LNCAP (cell line): ENCODE data around the gene SOCS3.

ENCODE experiments used
- TF ChIP-seq, protein P1 (sequence below): fragments of 450-650 bp; IDR thresholded peaks from 2 replicates; pipeline ENCODE4 v1.5.1; 2017; ENCODE audit warnings: mild to moderate bottlenecking

SOCS3 gene

DNA sequence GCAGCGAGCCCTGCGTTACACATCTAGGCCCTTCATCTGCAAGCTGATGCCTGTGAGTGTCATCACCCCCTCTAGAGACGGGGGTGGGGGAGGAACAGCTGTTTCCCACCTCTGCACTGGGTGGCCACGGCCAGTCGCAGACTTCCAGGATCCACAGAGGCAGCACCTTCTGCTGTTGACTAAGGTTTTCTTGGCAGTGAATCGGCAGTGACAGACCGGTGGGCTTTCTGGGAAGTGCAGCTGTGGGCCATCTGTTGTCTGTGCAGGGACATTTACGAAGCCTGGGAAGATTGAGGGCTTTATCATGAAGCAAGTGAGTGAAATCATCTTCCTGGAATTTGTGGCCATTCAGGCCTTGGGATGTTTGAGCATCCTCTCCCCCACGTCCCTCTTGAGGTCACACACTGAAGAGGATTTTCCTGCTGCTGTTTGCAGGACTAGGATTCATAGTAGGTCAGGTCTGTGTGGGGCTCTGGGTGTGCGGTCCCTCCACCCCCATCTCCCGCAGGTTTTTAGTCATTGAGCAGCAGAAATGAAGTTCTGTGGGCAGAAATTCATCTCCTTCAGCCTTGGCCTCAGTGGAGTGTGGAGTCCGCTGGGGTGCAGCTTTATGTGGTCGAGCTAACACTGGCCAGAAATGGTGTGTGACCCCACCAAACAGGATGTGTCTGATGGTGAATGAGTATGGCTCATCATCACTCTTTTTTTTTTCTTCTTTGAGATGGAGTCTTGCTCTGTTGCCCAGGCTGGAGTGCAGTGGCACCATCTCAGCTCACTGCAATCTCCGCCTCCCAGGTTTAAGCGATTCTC, 30.6 kb upstream of the SOCS3 start:
- TF ChIP-seq, protein P1, sequence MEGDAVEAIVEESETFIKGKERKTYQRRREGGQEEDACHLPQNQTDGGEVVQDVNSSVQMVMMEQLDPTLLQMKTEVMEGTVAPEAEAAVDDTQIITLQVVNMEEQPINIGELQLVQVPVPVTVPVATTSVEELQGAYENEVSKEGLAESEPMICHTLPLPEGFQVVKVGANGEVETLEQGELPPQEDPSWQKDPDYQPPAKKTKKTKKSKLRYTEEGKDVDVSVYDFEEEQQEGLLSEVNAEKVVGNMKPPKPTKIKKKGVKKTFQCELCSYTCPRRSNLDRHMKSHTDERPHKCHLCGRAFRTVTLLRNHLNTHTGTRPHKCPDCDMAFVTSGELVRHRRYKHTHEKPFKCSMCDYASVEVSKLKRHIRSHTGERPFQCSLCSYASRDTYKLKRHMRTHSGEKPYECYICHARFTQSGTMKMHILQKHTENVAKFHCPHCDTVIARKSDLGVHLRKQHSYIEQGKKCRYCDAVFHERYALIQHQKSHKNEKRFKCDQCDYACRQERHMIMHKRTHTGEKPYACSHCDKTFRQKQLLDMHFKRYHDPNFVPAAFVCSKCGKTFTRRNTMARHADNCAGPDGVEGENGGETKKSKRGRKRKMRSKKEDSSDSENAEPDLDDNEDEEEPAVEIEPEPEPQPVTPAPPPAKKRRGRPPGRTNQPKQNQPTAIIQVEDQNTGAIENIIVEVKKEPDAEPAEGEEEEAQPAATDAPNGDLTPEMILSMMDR: no peak

DNA sequence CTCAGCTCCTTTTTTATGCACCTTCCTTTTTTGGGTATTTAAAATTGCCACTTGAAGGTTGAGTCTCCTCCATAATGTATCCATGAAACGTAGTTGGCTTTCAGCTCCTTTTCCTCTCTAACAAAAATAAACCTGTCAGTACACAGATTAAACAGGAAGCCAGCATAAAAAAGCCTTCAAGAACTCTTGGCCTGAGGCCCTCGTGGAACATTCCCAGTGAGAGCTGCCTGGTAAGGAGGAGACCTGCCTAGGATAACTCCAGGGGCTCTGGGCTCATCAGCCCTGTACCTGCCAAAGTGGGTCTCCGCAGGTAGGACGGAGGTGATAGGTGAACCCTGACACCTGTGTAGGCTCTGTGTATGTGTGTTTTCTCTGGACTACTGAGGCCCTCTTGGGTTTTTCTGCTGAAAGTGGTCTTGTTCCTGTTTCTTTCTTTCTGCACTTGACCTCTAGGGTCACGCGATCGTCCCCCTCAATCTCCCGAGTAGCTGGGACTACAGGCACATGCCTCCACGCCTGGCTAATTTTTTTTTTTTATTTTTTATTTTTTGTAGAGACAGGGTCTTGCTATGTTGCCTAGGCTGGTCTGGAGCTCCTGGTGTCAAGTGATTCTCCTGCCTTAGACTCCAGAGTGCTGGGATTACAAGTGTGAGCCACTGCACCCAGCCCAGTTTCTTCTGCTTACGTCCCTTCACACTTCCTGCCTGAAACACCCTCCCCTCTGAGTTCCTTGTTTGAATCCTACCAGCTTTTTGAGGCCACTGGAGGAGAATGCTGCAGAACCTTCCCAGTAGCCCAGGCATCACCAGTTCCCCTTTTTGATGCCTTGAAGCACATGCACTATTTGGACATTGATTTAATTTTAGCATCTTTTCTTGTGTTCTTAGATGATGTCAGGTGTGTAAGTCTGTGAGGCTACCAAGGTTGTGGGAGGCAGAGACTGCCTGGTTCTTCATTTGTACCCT, 28.4 kb upstream of the SOCS3 start:
- TF ChIP-seq, protein P1: no peak

DNA sequence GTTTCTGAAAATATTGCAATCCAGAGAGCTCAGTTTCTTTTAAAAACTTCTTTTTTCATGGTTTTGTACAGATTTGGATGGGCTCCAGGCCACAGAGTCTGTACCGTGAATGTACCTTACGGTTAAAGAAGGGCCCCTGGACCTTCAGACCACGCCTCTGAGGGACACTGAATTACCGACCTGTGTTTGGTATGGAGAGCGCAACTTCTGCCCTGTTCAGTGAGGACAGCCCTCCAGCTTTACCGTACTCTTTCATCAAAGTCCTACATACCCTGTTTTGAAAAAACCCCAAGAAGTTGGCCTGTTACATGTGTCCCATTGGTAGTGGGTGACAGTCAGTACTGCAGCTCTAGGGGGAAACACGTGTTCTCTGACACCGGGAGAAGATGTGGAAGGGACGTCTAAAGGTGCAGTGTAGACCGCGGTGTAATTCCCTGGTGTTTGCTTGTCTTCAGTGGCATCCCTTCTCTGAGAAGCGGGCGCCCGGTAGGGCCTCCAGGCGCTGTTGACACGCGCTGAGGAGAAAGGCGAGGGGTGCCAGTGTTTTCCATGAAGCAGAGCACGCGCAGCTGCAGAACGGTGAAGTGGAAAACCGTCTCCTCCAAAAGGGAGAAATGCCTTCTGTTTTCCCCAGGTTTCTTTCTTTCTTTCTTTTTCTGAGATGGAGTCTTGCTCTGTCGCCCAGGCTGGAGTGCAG, 24.8 kb upstream of the SOCS3 start:
- TF ChIP-seq, protein P1: no peak

DNA sequence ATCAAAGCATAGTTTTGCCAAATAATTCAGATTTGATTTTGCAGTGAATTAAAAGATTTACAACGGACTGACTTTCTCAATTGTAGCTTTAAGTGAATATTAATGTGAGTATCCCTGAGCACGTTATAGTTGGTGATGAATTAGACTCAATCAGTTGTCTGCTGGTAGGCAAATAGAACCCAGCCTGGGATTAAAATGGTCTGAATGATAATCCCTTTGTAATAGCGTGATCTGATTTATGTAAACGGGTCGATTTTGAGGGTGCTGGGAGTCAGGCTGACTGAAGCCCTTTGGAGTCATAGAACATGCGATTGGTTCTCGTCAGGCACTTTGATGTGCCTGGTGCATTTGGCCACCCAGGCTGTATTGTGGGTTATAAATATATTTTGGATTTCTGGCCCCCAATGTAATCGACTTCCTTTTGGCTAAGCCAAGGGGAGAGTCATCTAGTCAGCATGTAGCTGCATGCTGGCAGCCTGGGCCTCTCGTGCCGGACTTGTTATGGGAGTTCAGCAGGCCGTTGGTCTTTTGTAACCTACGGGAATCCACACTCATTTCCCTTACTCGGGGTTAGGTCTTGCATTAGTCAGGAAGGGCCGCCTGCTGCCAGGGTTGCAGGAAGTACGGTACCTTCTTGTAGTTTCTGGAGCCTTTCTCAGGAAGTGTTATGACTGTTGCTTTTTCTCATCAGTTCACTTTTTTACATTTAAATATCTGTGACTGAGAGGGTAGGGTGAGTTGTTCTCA, 24.0 kb upstream of the SOCS3 start:
- TF ChIP-seq, protein P1: no peak

DNA sequence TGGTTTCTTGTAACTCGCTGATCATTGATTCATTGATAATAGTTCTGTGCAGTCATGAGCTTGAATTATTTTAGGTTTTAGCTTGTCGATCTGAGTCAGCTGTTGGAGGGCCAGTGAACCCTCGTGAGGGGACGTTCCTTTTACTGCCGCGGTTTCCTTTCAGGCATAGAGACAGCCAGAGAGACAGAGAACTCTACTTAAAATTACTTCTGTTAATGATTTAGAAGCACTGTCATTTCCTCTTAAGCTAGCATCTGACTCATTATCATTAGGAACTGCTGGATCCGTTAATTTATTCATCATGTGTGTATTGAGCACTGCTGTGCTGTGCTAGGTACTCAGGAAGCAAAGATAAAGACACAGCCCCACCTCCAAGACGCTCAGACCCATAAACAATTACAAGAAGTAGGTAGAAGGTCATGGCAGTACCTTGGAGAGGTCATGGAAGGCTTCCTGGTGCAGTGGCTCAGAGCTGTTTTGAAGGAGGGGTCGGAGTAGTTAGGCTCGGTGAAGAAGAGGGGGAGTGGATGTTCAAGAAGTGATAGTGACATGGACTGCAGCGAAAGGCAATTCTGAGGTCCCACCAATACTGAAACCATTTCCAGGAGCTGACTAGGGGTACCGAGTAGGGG, 21.8 kb upstream of the SOCS3 start:
- TF ChIP-seq, protein P1: no peak

DNA sequence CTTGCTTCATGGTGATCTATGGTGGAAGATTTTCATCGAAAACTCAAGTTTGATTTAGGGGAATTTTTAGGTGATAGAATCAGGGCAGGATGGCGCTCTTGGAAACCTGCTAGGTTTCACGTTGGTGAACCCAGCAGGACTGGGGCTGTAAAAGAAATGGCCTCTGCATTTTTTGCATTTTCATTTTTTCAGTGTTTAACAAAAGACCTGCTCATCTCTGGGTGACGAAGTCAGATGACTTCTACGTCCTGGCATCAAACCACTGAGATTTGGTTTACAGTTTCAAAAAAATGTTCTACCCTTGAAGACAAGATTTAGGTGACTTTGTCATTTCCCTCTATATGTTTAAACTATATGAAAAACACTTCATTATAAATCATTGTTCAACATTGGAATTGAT, 20.5 kb upstream of the SOCS3 start:
- TF ChIP-seq, protein P1: no peak
